ENCODE results near the gene INTS6L.

Gene INTS6L

GRCh38 chrX:135520553-135521404 is at the start of gene INTS6L:
Gene INTS6L, plus strand, starts transcription at chrX:135520660. Its CDS starts 333 bp downstream, at chrX:135520993.
- DNase-seq (ENCODE audit: low read depth) = peak; percentile 64

- DNase-seq (ENCODE audit: low read depth) = no peak
Measured at GRCh38 chrX:135476378-135476777, 44.1 kb upstream of the INTS6L start.

- no peak for DNase-seq (ENCODE audit: low read depth)
Measured at GRCh38 chrX:135477576-135477975, 42.9 kb upstream of the INTS6L start.

- no peak for DNase-seq (ENCODE audit: low read depth)
Measured at GRCh38 chrX:135480076-135480475, 40.4 kb upstream of the INTS6L start.

GRCh38 chrX:135481696-135482179 is 38.7 kb upstream of the INTS6L start:
- no peak for DNase-seq (ENCODE audit: low read depth)

GRCh38 chrX:135484641-135485289 is 35.7 kb upstream of the INTS6L start:
- no peak for DNase-seq (ENCODE audit: low read depth)

GRCh38 chrX:135489542-135489941 is 30.9 kb upstream of the INTS6L start:
- DNase-seq (ENCODE audit: low read depth) = no peak

- no peak for DNase-seq (ENCODE audit: low read depth)
Measured at GRCh38 chrX:135490979-135491514, 29.4 kb upstream of the INTS6L start.

GRCh38 chrX:135494453-135494852 is 26.0 kb upstream of the INTS6L start:
- no peak for DNase-seq (ENCODE audit: low read depth)

- DNase-seq (ENCODE audit: low read depth) = no peak
Measured at GRCh38 chrX:135497736-135498135, 22.7 kb upstream of the INTS6L start.

GRCh38 chrX:135498236-135498635 is 22.2 kb upstream of the INTS6L start:
- no peak for DNase-seq (ENCODE audit: low read depth)

GRCh38 chrX:135505351-135505750 is 15.1 kb upstream of the INTS6L start:
- no peak for DNase-seq (ENCODE audit: low read depth)

- DNase-seq (ENCODE audit: low read depth) = no peak
Measured at GRCh38 chrX:135509885-135510284, 10.6 kb upstream of the INTS6L start.

- DNase-seq (ENCODE audit: low read depth) = no peak
Measured at GRCh38 chrX:135512508-135513129, 7.8 kb upstream of the INTS6L start.

GRCh38 chrX:135513130-135513515 is 7.3 kb upstream of the INTS6L start:
- no peak for DNase-seq (ENCODE audit: low read depth)

GRCh38 chrX:135516376-135516775 is 4.1 kb upstream of the INTS6L start:
- DNase-seq (ENCODE audit: low read depth) = no peak

GRCh38 chrX:135518161-135518560 is 2.3 kb upstream of the INTS6L start:
- DNase-seq (ENCODE audit: low read depth) = no peak

- DNase-seq (ENCODE audit: low read depth) = no peak
Measured at GRCh38 chrX:135520022-135520552, 373 bp upstream of the INTS6L start.

- DNase-seq (ENCODE audit: low read depth) = peak; percentile 50
Measured at GRCh38 chrX:135521405-135522131, 1.1 kb downstream of the INTS6L start.

- DNase-seq (ENCODE audit: low read depth) = no peak
Measured at GRCh38 chrX:135522132-135522530, 1.7 kb downstream of the INTS6L start.

GRCh38 chrX:135522878-135523693 is 2.6 kb downstream of the INTS6L start:
- no peak for DNase-seq (ENCODE audit: low read depth)
